HEK293 (cell line): ENCODE data around the gene BMP6.

Experiments used
- YY1 ChIP-seq: fragments of 450-650 bp; formaldehyde crosslinking; IDR thresholded peaks from 2 replicates; pipeline ENCODE4 v1.5.1; 2018; ENCODE audit warnings: missing biosample characterization, missing genetic modification characterization
- ZNF175 ChIP-seq: fragments of 450-650 bp; formaldehyde crosslinking; IDR thresholded peaks from 2 replicates; pipeline ENCODE4 v1.5.1; 2016; ENCODE audit warnings: missing biosample characterization, missing genetic modification characterization
- ZNF274 ChIP-seq, 2 experiments: fragments of 200-500 bp in 1 of 2; fragments of 450-650 bp in 1 of 2; sonication (Bioruptor generic) in 1 of 2; formaldehyde crosslinking in 1 of 2; IDR thresholded peaks; 2 replicates each; pipeline versions ENCODE4 v1.5.1 to v1.6.1; 2014 to 2016; ENCODE audit warnings: borderline replicate concordance in 1 of 2, inconsistent platforms in 1 of 2, low read length in 1 of 2, missing biosample characterization in 1 of 2, missing genetic modification characterization in 1 of 2
- ZNF302 ChIP-seq: fragments of 450-650 bp; formaldehyde crosslinking; IDR thresholded peaks from 2 replicates; pipeline ENCODE4 v1.5.1; 2016; ENCODE audit warnings: missing biosample characterization, missing genetic modification characterization, low read depth
- ZNF560 ChIP-seq: fragments of 450-650 bp; formaldehyde crosslinking; IDR thresholded peaks from 2 replicates; pipeline ENCODE4 v1.5.1; 2017; ENCODE audit warnings: missing biosample characterization, missing genetic modification characterization, borderline replicate concordance
- TF ChIP-seq, protein P1 (sequence below): fragments of 450-650 bp; formaldehyde crosslinking; IDR thresholded peaks from 2 replicates; pipeline ENCODE4 v1.5.1; 2016; ENCODE audit warnings: missing biosample characterization, missing genetic modification characterization
- TF ChIP-seq, protein P2 (sequence below): fragments of 450-650 bp; formaldehyde crosslinking; IDR thresholded peaks from 2 replicates; pipeline ENCODE4 v1.5.1; 2016; ENCODE audit warnings: missing biosample characterization, missing genetic modification characterization
- TF ChIP-seq, protein P3 (sequence below): fragments of 450-650 bp; formaldehyde crosslinking; IDR thresholded peaks from 2 replicates; pipeline ENCODE4 v1.5.1; 2016; ENCODE audit warnings: missing biosample characterization, missing genetic modification characterization

DNA sequence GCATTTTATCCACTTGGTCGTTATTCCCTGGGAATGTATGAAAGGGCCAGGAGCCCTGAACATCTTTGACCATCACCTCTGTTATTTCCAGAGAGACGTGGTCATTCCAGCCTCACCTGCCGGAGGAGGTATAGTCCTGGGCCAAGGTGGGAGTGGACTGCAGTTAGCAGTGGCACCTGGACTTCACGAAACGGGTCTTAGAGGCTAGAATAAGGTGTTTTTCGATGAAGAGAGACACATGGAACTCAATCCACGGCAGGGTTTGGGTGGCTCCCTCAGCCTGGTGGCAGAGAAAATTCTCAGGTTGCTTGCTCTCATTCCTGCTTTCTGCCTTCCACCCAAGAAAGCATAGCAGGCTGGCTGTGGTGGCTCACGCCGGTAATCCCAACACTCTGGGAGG lies 48.0 kb downstream of the BMP6 start:
- TF ChIP-seq YY1 (tag by site-specific recombination) (no peak), ZNF560 (tag by site-specific recombination) (no peak), ZNF274 (IDR thresholded peaks at IDR 0.05; ENCODE audit: low read length) (no peak), ZNF274 (tag by site-specific recombination; IDR thresholded peaks at IDR 0.05; ENCODE audit: borderline replicate concordance) (no peak), ZNF302 (tag by site-specific recombination) (no peak), ZNF175 (tag by site-specific recombination) (no peak)
- TF ChIP-seq, protein P1, sequence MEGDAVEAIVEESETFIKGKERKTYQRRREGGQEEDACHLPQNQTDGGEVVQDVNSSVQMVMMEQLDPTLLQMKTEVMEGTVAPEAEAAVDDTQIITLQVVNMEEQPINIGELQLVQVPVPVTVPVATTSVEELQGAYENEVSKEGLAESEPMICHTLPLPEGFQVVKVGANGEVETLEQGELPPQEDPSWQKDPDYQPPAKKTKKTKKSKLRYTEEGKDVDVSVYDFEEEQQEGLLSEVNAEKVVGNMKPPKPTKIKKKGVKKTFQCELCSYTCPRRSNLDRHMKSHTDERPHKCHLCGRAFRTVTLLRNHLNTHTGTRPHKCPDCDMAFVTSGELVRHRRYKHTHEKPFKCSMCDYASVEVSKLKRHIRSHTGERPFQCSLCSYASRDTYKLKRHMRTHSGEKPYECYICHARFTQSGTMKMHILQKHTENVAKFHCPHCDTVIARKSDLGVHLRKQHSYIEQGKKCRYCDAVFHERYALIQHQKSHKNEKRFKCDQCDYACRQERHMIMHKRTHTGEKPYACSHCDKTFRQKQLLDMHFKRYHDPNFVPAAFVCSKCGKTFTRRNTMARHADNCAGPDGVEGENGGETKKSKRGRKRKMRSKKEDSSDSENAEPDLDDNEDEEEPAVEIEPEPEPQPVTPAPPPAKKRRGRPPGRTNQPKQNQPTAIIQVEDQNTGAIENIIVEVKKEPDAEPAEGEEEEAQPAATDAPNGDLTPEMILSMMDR = no peak
- TF ChIP-seq, protein P2, sequence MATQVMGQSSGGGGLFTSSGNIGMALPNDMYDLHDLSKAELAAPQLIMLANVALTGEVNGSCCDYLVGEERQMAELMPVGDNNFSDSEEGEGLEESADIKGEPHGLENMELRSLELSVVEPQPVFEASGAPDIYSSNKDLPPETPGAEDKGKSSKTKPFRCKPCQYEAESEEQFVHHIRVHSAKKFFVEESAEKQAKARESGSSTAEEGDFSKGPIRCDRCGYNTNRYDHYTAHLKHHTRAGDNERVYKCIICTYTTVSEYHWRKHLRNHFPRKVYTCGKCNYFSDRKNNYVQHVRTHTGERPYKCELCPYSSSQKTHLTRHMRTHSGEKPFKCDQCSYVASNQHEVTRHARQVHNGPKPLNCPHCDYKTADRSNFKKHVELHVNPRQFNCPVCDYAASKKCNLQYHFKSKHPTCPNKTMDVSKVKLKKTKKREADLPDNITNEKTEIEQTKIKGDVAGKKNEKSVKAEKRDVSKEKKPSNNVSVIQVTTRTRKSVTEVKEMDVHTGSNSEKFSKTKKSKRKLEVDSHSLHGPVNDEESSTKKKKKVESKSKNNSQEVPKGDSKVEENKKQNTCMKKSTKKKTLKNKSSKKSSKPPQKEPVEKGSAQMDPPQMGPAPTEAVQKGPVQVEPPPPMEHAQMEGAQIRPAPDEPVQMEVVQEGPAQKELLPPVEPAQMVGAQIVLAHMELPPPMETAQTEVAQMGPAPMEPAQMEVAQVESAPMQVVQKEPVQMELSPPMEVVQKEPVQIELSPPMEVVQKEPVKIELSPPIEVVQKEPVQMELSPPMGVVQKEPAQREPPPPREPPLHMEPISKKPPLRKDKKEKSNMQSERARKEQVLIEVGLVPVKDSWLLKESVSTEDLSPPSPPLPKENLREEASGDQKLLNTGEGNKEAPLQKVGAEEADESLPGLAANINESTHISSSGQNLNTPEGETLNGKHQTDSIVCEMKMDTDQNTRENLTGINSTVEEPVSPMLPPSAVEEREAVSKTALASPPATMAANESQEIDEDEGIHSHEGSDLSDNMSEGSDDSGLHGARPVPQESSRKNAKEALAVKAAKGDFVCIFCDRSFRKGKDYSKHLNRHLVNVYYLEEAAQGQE (tag by site-specific recombination) = no peak
- TF ChIP-seq, protein P3, sequence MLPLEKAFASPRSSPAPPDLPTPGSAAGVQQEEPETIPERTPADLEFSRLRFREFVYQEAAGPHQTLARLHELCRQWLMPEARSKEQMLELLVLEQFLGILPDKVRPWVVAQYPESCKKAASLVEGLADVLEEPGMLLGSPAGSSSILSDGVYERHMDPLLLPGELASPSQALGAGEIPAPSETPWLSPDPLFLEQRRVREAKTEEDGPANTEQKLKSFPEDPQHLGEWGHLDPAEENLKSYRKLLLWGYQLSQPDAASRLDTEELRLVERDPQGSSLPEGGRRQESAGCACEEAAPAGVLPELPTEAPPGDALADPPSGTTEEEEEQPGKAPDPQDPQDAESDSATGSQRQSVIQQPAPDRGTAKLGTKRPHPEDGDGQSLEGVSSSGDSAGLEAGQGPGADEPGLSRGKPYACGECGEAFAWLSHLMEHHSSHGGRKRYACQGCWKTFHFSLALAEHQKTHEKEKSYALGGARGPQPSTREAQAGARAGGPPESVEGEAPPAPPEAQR (tag by site-specific recombination) = no peak
